GM23338 (cell line): ENCODE results near the gene MLX. TPM values are rescaled to one million over a fixed set of nuclear protein-coding genes. Genes with fewer than 3 reads are reported as not detected.

ENCODE experiments used
- ATAC-seq: fragments of 200-7000 bp; cut with Tn5 transposase; 3 replicates; pipeline ENCODE4 v1.9.1; 2020
- DNase-seq: peaks from one replicate; pipeline ENCODE4 v3.0.0-alpha.2; 2015; ENCODE audit warnings: low spot score
- H2AFZ ChIP-seq: fragments of 200-600 bp; sonication (generic); 2 replicates; pipeline ENCODE4 v1.8.0; 2016; ENCODE audit warnings: antibody characterized with exemption, mild to moderate bottlenecking, moderate library complexity
- H3F3A ChIP-seq: fragments of 200-600 bp; sonication (generic); replicated peaks from 2 replicates; pipeline ENCODE4 v1.8.0; 2017; ENCODE audit warnings: antibody characterized with exemption, mixed run types, low read depth
- H3K27ac ChIP-seq: fragments of 200-600 bp; sonication (generic); 2 replicates; pipeline ENCODE4 v1.6.1; 2016; ENCODE audit warnings: low read depth
- H3K27me3 ChIP-seq: fragments of 200-600 bp; sonication (generic); 2 replicates; pipeline ENCODE4 v1.8.0; 2016; ENCODE audit warnings: mild to moderate bottlenecking, mixed run types, moderate library complexity; ENCODE audit not compliant: insufficient read depth
- H3K36me3 ChIP-seq: fragments of 200-600 bp; sonication (generic); 2 replicates; pipeline ENCODE4 v1.8.0; 2016; ENCODE audit warnings: mild to moderate bottlenecking; ENCODE audit not compliant: insufficient read depth
- H3K4me1 ChIP-seq: fragments of 200-600 bp; sonication (generic); 2 replicates; pipeline ENCODE4 v1.8.0; 2016; ENCODE audit warnings: mild to moderate bottlenecking, moderate library complexity; ENCODE audit not compliant: insufficient read depth
- H3K4me2 ChIP-seq: fragments of 200-600 bp; sonication (generic); 2 replicates; pipeline ENCODE4 v1.7.1; 2017; ENCODE audit warnings: mixed run types
- H3K4me3 ChIP-seq: fragments of 200-600 bp; sonication (generic); 2 replicates; pipeline ENCODE4 v1.6.1; 2016; ENCODE audit warnings: mixed run types
- H3K79me2 ChIP-seq: fragments of 200-600 bp; sonication (generic); replicated peaks from 2 replicates; pipeline ENCODE4 v1.8.0; 2017; ENCODE audit warnings: mild to moderate bottlenecking; ENCODE audit not compliant: insufficient read depth
- H3K9me2 ChIP-seq: fragments of 200-600 bp; sonication (generic); 2 replicates; pipeline ENCODE4 v1.8.0; 2017; ENCODE audit not compliant: insufficient read depth
- H4K20me1 ChIP-seq: fragments of 200-600 bp; sonication (generic); replicated peaks from 2 replicates; pipeline ENCODE4 v1.8.0; 2017; ENCODE audit warnings: mild to moderate bottlenecking; ENCODE audit not compliant: insufficient read depth
- H3K27ac Mint-ChIP-seq: 2 replicates; pipeline ENCODE4 v1.8.0; 2020; ENCODE audit warnings: inconsistent platforms, mild to moderate bottlenecking, moderate library complexity, mixed read lengths
- H3K27me3 Mint-ChIP-seq: 3 replicates; pipeline ENCODE4 v1.8.0; 2022; ENCODE audit warnings: low read depth, mild to moderate bottlenecking, moderate library complexity, mixed read lengths, inconsistent platforms; ENCODE audit not compliant: insufficient read depth, poor library complexity
- H3K36me3 Mint-ChIP-seq: 3 replicates; pipeline ENCODE4 v1.8.0; 2021; ENCODE audit warnings: low read depth, mild to moderate bottlenecking, inconsistent platforms, moderate library complexity, mixed read lengths
- H3K4me1 Mint-ChIP-seq: 3 replicates; pipeline ENCODE4 v1.8.0; 2020; ENCODE audit warnings: mild to moderate bottlenecking, inconsistent platforms, mixed read lengths
- H3K4me3 Mint-ChIP-seq: 3 replicates; pipeline ENCODE4 v1.8.0; 2021; ENCODE audit warnings: moderate library complexity, mild to moderate bottlenecking, inconsistent platforms, mixed read lengths
- H3K9me3 Mint-ChIP-seq: 3 replicates; pipeline ENCODE4 v1.8.0; 2020; ENCODE audit warnings: moderate library complexity, mild to moderate bottlenecking, inconsistent platforms, mixed read lengths
- CREB1 ChIP-seq: fragments of 250-450 bp; sonication (Bioruptor Pico); IDR thresholded peaks from 2 replicates; pipeline ENCODE4 v1.5.0; 2020; ENCODE audit warnings: low read depth, mild to moderate bottlenecking, moderate library complexity
- JUNB ChIP-seq: IDR thresholded peaks from one replicate; pipeline ENCODE4 v1.6.1; 2016; ENCODE audit warnings: antibody characterized with exemption; ENCODE audit not compliant: unreplicated experiment
- STAT1 ChIP-seq: IDR thresholded peaks from one replicate; pipeline ENCODE4 v1.6.1; 2016; ENCODE audit warnings: antibody characterized with exemption; ENCODE audit not compliant: unreplicated experiment
- ZNF114 ChIP-seq: fragments of 250-450 bp; sonication (Bioruptor Pico); IDR thresholded peaks from 2 replicates; pipeline ENCODE4 v1.5.0; 2020; ENCODE audit warnings: mild to moderate bottlenecking, moderate library complexity
- ZNF462 ChIP-seq: fragments of 250-450 bp; sonication (Bioruptor Pico); IDR thresholded peaks from 2 replicates; pipeline ENCODE4 v1.5.0; 2020; ENCODE audit warnings: mild to moderate bottlenecking, moderate library complexity
- polyA plus RNA-seq: library from polyadenylated mRNA; unstranded; fragments of >200 nt; fragmentation: Nextera tagmentation; extraction: Ambion mirVana; gene quantifications from 2 replicates; pipeline ENCODE4 v1.2.1, GENCODE V29; 2016
- total RNA-seq: library from RNA; depleted of rRNA; stranded (reverse); fragments of >200 nt; shearing (Covaris generic); gene quantifications from 2 replicates; pipeline ENCODE4 v1.2.3, GENCODE V29; 2014

The MLX gene
- total and polyA plus RNA-seq, 2 experiments from 2014 or later = 33.2 to 34.1 TPM

DNA sequence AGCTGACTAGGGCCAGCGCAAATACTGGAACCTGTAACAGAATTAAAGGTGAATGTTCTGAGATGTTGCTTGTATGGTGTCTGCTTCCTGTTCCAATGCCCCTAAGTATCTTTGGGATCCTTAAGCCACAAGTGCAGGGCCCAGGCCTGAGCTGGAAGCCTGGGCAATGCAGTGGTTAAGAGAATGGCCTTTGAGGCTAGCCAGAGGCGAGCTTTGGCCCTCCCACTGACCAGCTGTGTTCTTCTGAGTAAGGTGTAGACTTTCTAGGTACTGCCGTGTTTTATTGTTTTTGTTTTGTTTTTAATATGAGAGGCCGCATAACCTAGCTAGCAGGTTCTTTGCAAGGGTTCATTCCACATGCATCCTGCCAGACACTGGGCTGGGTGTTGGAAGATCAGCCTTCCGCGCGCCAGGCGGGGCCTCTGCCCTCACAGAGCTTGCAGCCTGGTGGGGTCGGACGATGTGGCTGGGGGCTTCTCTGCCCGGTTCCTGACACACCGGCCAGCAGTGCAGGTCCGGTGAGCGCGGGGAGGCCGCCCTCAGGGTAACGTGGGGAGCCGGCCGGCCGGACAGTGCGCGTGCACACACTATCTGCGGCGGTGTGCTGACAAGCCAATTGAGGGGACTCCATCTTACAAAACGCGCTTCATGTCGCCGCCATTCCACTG lies 551 bp upstream of the MLX start (continued):
- no peak for TF ChIP-seq ZNF462
- no peak for TF ChIP-seq STAT1

DNA sequence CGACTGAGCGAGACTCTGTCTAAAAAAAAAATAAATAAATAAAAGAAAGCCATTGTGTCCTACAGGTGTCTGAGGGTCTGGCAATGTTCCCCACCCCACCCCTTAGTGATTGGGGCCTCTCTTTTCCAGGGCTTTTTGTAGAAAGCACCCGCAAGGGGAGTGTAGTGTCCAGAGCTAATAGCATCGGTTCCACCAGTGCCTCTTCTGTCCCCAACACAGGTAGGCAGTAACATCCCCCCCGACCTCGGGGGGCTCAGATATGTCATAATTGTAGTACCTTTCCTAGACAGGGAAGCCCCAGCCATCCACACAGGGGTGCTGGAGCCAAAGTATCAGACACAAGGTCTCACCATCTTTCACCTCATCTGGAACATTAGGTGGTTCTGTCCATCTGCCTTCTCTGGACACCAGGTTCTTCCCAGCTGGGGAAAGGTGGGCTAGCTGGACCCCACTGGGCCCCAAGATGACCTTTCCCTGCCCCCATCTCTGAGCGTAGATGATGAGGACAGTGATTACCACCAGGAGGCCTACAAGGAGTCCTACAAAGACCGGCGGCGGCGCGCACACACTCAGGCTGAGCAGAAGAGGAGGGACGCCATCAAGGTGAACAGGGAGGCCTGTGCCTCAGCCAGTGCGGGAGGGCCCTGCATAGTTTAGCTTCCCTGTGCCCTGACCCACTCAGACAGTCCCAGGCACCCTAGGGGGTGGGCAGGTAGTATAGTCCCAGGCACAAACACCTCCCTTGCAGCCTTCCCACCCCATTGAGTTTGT lies 1.6 kb downstream of the MLX start:
- H3K4me1 ChIP-seq = peaks cover 11% of the 10 kb centered on the region
- H3F3A ChIP-seq = peaks cover 50% of the 10 kb centered on the region
- peaks cover 10% of the 10 kb centered on the region for H3K27me3 Mint-ChIP-seq
- H3K79me2 ChIP-seq = peaks cover 16% of the 10 kb centered on the region
- no peak overlapping the region for H3K4me2 ChIP-seq
- peaks cover 77% of the 10 kb centered on the region for H3K36me3 Mint-ChIP-seq
- peak overlapping the region; percentile 97; the same call in 2 of the 3 replicates for H3K4me3 Mint-ChIP-seq
- peaks cover 33% of the 10 kb centered on the region for H3K36me3 ChIP-seq
- H3K9me2 ChIP-seq = no peaks in the 10 kb centered on the region
- no peak for DNase-seq
- H3K27ac Mint-ChIP-seq = no peak overlapping the region; the same call in 1 of the 2 replicates
- no peaks in the 10 kb centered on the region for H3K9me3 Mint-ChIP-seq
- H3K4me1 Mint-ChIP-seq = peaks cover 13% of the 10 kb centered on the region
- peaks cover 10% of the 10 kb centered on the region for H4K20me1 ChIP-seq
- no peak for ATAC-seq
- H3K27ac ChIP-seq = no peak overlapping the region
- H3K27me3 ChIP-seq = no peaks in the 10 kb centered on the region
- no peak overlapping the region for H2AFZ ChIP-seq
- H3K4me3 ChIP-seq = no peak overlapping the region
- TF ChIP-seq CREB1 (CRISPR knock-in tag) (no peak), ZNF114 (CRISPR knock-in tag) (no peak), ZNF462 (no peak), JUNB (no peak), STAT1 (no peak)
